Body of pancreas (tissue), 4 donors: Measurements from ENCODE around the gene JAG2.

Experiments
- POLR2A ChIP-seq, 3 donors: fragments of 450-650 bp; IDR thresholded peaks; one replicate each; pipeline ENCODE4 v1.6.1; 2016; ENCODE audit warnings: antibody characterized with exemption in 3 of 3, mild to moderate bottlenecking in 2 of 3
- TF ChIP-seq, protein P1 (sequence below), 7 experiments: fragments of 450-650 bp in 4 of 7; fragments of 200-600 bp in 3 of 7; sonication (generic) in 3 of 7; IDR thresholded peaks; one replicate each; pipeline ENCODE4 v1.5.1; 2016 to 2019; ENCODE audit warnings: antibody characterized with exemption in 7 of 7

DNA sequence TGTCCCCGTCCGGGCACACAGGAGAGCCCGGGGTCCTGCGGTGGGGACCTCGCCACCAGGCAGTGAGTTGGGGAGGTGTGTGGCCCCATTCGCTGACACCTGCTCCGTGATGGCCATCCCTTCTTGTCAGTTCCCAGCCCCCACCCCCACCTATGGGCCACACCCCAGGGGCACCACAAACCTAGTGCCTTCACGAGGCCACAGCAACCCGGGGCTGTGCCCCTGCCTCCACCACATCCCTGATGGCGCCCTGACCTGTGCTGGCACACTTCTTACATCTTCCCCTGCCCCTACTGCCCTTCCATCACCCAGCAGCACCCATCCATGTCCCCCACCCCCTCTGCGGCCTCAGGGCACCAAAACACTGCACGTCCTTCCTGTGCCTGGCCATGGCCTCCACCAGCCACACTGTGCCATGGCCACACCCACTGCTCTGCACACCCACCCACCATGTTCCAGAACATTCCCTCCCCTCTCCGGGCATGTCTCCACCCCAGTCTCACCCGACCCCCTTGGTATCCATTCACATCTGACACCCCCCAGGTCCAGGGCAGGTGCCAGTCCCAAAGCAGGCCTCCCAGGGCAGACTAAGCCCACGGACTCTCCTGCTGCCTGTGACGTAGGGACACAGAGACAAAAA, 24.4 kb downstream of the JAG2 start:
- no peak for TF ChIP-seq POLR2A (IDR thresholded peaks at IDR 0.05)
- TF ChIP-seq, protein P1, sequence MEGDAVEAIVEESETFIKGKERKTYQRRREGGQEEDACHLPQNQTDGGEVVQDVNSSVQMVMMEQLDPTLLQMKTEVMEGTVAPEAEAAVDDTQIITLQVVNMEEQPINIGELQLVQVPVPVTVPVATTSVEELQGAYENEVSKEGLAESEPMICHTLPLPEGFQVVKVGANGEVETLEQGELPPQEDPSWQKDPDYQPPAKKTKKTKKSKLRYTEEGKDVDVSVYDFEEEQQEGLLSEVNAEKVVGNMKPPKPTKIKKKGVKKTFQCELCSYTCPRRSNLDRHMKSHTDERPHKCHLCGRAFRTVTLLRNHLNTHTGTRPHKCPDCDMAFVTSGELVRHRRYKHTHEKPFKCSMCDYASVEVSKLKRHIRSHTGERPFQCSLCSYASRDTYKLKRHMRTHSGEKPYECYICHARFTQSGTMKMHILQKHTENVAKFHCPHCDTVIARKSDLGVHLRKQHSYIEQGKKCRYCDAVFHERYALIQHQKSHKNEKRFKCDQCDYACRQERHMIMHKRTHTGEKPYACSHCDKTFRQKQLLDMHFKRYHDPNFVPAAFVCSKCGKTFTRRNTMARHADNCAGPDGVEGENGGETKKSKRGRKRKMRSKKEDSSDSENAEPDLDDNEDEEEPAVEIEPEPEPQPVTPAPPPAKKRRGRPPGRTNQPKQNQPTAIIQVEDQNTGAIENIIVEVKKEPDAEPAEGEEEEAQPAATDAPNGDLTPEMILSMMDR (IDR thresholded peaks at IDR 0.05), result no peak
